ENCODE measurements around the gene PHLDB2. TPM values are rescaled to one million over a fixed set of nuclear protein-coding genes. Genes with fewer than 3 reads are reported as not detected.

Gene PHLDB2
- total RNA-seq, 1 donor from 2014 or later, result 0.98 TPM

GRCh38 chr3:112012205-112012992, 153.3 kb downstream of the PHLDB2 start:
- no peaks in the 10 kb centered on the region for H3K27me3 Mint-ChIP-seq
- peaks cover 24% of the 10 kb centered on the region for H3K4me1 Mint-ChIP-seq
- no peak overlapping the region for H3K4me3 Mint-ChIP-seq
- H3K9me3 Mint-ChIP-seq, result peaks cover 6% of the 10 kb centered on the region
- peak overlapping the region; percentile 56 for H3K27ac Mint-ChIP-seq
- intact Hi-C loops (cut with micrococcal nuclease), result loop anchor here (2.0 kb wide), 2 partner anchors 14 to 46 kb away; partner anchors contain the start of gene TAGLN3
- no peak for DNase-seq
- H3K36me3 Mint-ChIP-seq (ENCODE audit: low read depth), result no peaks in the 10 kb centered on the region

- H3K27ac Mint-ChIP-seq, result peak overlapping the region; percentile 56
- H3K9me3 Mint-ChIP-seq, result peaks cover 6% of the 10 kb centered on the region
- H3K4me1 Mint-ChIP-seq, result peaks cover 23% of the 10 kb centered on the region
- DNase-seq, result peak; percentile 87
- H3K4me3 Mint-ChIP-seq, result no peak overlapping the region
- H3K27me3 Mint-ChIP-seq, result no peaks in the 10 kb centered on the region
- no peaks in the 10 kb centered on the region for H3K36me3 Mint-ChIP-seq (ENCODE audit: low read depth)
- intact Hi-C loops (cut with micrococcal nuclease), result loop anchor here (1.0 to 2.0 kb wide), 6 partner anchors 11 to 296 kb away; partner anchors contain the start of gene TAGLN3
These were observed 154.2 kb downstream of the PHLDB2 start for GRCh38 chr3:112013058-112013783.

GRCh38 chr3:112013784-112014143, 154.7 kb downstream of the PHLDB2 start:
- H3K4me1 Mint-ChIP-seq, result peaks cover 20% of the 10 kb centered on the region
- H3K27ac Mint-ChIP-seq, result no peak overlapping the region
- intact Hi-C loops (cut with micrococcal nuclease), result loop anchor here (1.0 to 2.0 kb wide), 6 partner anchors 11 to 296 kb away; partner anchors contain the start of gene TAGLN3
- no peaks in the 10 kb centered on the region for H3K27me3 Mint-ChIP-seq
- H3K9me3 Mint-ChIP-seq, result peaks cover 4% of the 10 kb centered on the region
- DNase-seq, result no peak
- H3K36me3 Mint-ChIP-seq (ENCODE audit: low read depth), result no peaks in the 10 kb centered on the region
- no peak overlapping the region for H3K4me3 Mint-ChIP-seq

GRCh38 chr3:112017091-112017490, 158.0 kb downstream of the PHLDB2 start:
- Mint-ChIP-seq H3K4me3 (no peak overlapping the region), H3K4me1 (peaks cover 24% of the 10 kb centered on the region), H3K27ac (no peak overlapping the region), H3K27me3 (no peaks in the 10 kb centered on the region), H3K9me3 (peaks cover 5% of the 10 kb centered on the region), H3K36me3 (ENCODE audit: low read depth) (no peaks in the 10 kb centered on the region)
- intact Hi-C loops (cut with micrococcal nuclease), result no loop called here
- no peak for DNase-seq

- no peak for DNase-seq
- H3K27ac Mint-ChIP-seq, result no peak overlapping the region
- peaks cover 9% of the 10 kb centered on the region for H3K9me3 Mint-ChIP-seq
- H3K27me3 Mint-ChIP-seq, result no peaks in the 10 kb centered on the region
- intact Hi-C loops (cut with micrococcal nuclease), result no loop called here
- H3K4me3 Mint-ChIP-seq, result no peak overlapping the region
- H3K4me1 Mint-ChIP-seq, result peaks cover 11% of the 10 kb centered on the region
- H3K36me3 Mint-ChIP-seq (ENCODE audit: low read depth), result no peaks in the 10 kb centered on the region
These were observed 159.6 kb downstream of the PHLDB2 start for GRCh38 chr3:112018712-112019111.

GRCh38 chr3:112019716-112020115, 160.7 kb downstream of the PHLDB2 start:
- no peaks in the 10 kb centered on the region for H3K27me3 Mint-ChIP-seq
- H3K27ac Mint-ChIP-seq, result no peak overlapping the region
- no peak overlapping the region for H3K4me3 Mint-ChIP-seq
- H3K36me3 Mint-ChIP-seq (ENCODE audit: low read depth), result no peaks in the 10 kb centered on the region
- H3K9me3 Mint-ChIP-seq, result peaks cover 9% of the 10 kb centered on the region
- peaks cover 6% of the 10 kb centered on the region for H3K4me1 Mint-ChIP-seq
- intact Hi-C loops (cut with micrococcal nuclease), result no loop called here
- DNase-seq, result no peak

- Mint-ChIP-seq H3K9me3 (peaks cover 9% of the 10 kb centered on the region), H3K27me3 (no peaks in the 10 kb centered on the region), H3K36me3 (ENCODE audit: low read depth) (no peaks in the 10 kb centered on the region), H3K27ac (no peak overlapping the region), H3K4me3 (no peak overlapping the region), H3K4me1 (peaks cover 6% of the 10 kb centered on the region)
- no peak for DNase-seq
- intact Hi-C loops (cut with micrococcal nuclease), result no loop called here
These were observed 161.6 kb downstream of the PHLDB2 start for GRCh38 chr3:112020674-112021085.

Other genes with a start within 250 kb of the PHLDB2 start
- 7.1 and 7.3 TPM in 2 replicates for gene PLCXD2, start 184.6 kb upstream of the PHLDB2 start, total RNA-seq
- 39.5 TPM in 2 replicates for gene ABHD10, start 119.8 kb downstream of the PHLDB2 start, total RNA-seq
- gene TAGLN3, start 139.7 kb downstream of the PHLDB2 start, total RNA-seq, result 0.33 and 0.44 TPM in 2 replicates
- not detected in 2 replicates for gene TMPRSS7, start 175.5 kb downstream of the PHLDB2 start, total RNA-seq
- gene C3orf52, start 227.1 kb downstream of the PHLDB2 start, total RNA-seq, result 13.0 and 14.2 TPM in 2 replicates

Measured in activated CD4-positive, alpha-beta T cell treated with anti-CD3 and anti-CD28 coated beads, Interleukin-2, amount 10 ng/mL, durations not matched to agents 24 days and 14 days (primary cell).